Uterus (tissue), 2 donors: ENCODE data around the gene UGT1A4.

Source experiments
- CTCF ChIP-seq, 4 experiments: fragments of 200-600 bp in 2 of 4; fragments of 450-650 bp in 2 of 4; sonication (generic) in 2 of 4; IDR thresholded peaks; one replicate each; pipeline ENCODE4 v1.5.1; 2016 to 2019; ENCODE audit warnings: antibody characterized with exemption in 4 of 4, mild to moderate bottlenecking in 2 of 4, moderate library complexity in 1 of 4
- POLR2A ChIP-seq, 2 donors: fragments of 450-650 bp; IDR thresholded peaks; one replicate each; pipeline ENCODE4 v1.6.1; 2016; ENCODE audit warnings: antibody characterized with exemption in 2 of 2, mild to moderate bottlenecking in 1 of 2, moderate library complexity in 1 of 2

- TF ChIP-seq CTCF (IDR thresholded peaks at IDR 0.05) (no peak), POLR2A (IDR thresholded peaks at IDR 0.05) (no peak)
Observed at GRCh38 chr2:233813236-233814055, 94.9 kb downstream of the UGT1A4 start.
